Common myeloid progenitor, CD34-positive (primary cell): ENCODE data around the gene ZCCHC24.
A peak's percentile ranks its signal among the peaks of the same experiment; 100 is the strongest.

ENCODE experiments used
- CTCF ChIA-PET: fragments of 350-600 bp; sonication (Branson Sonifier 250); formaldehyde crosslinking; loops from one replicate; lab custom pipeline; 2021; ENCODE audit warnings: antibody characterized with exemption; lab: Charles Lee
- POLR2A ChIA-PET: fragments of 350-600 bp; sonication (Branson Sonifier 250); formaldehyde crosslinking; loops from one replicate; lab custom pipeline; 2021; ENCODE audit warnings: antibody characterized with exemption; lab: Charles Lee
- DNase-seq, 3 donors: peaks; one replicate each; pipeline versions ENCODE4 v3.0.0 to v3.0.0-alpha.2; 2013
- H3K27ac ChIP-seq, 2 experiments: 1 replicate in 1 of 2; 2 replicates in 1 of 2; pipeline ENCODE4 v1.7.0; 2013; ENCODE audit warnings: inconsistent platforms in 2 of 2, low read length in 2 of 2, mild to moderate bottlenecking in 2 of 2, low read depth in 1 of 2, moderate library complexity in 1 of 2; ENCODE audit not compliant: severe bottlenecking in 2 of 2, insufficient read depth in 1 of 2, poor library complexity in 1 of 2
- H3K27me3 ChIP-seq, 5 experiments: replicated peaks in 2 of 5; 1 replicate in 3 of 5; 2 replicates in 2 of 5; pipeline versions ENCODE4 v1.6.1 to v1.7.0; 2013; ENCODE audit warnings: low read length in 4 of 5, mild to moderate bottlenecking in 2 of 5, moderate library complexity in 2 of 5, inconsistent platforms in 1 of 5; ENCODE audit not compliant: insufficient read depth in 5 of 5, control insufficient read depth in 4 of 5
- H3K36me3 ChIP-seq, 4 experiments: 1 replicate in 2 of 4; 2 replicates in 2 of 4; pipeline versions ENCODE4 v1.6.1 to v1.7.0; 2013; ENCODE audit warnings: low read length in 3 of 4, control low read depth in 1 of 4, mild to moderate bottlenecking in 1 of 4; ENCODE audit not compliant: control insufficient read depth in 4 of 4, insufficient read depth in 4 of 4
- H3K4me1 ChIP-seq, 4 experiments: 1 replicate in 3 of 4; 2 replicates in 1 of 4; pipeline versions ENCODE4 v1.6.1 to v1.7.1; 2013; ENCODE audit warnings: low read length in 3 of 4, mild to moderate bottlenecking in 3 of 4, control low read depth in 1 of 4, inconsistent platforms in 1 of 4, moderate library complexity in 1 of 4; ENCODE audit not compliant: control insufficient read depth in 4 of 4, insufficient read depth in 4 of 4; ENCODE audit errors: control extremely low read depth in 1 of 4
- H3K4me3 ChIP-seq, 7 experiments: 1 replicate in 4 of 7; 2 replicates in 3 of 7; pipeline versions ENCODE4 v1.5.1 to v1.7.0; 2013; ENCODE audit warnings: mild to moderate bottlenecking in 7 of 7, low read length in 6 of 7, moderate library complexity in 6 of 7, inconsistent platforms in 2 of 7, low read depth in 2 of 7, control low read depth in 1 of 7; ENCODE audit not compliant: insufficient read depth in 4 of 7, control insufficient read depth in 1 of 7; ENCODE audit errors: extremely low read depth in 1 of 7
- H3K9me3 ChIP-seq, 5 experiments: 1 replicate in 4 of 5; 2 replicates in 1 of 5; pipeline versions ENCODE4 v1.6.1 to v1.7.1; 2013; ENCODE audit warnings: low read length in 4 of 5, mild to moderate bottlenecking in 2 of 5, inconsistent platforms in 1 of 5, low read depth in 1 of 5, moderate library complexity in 1 of 5; ENCODE audit not compliant: control insufficient read depth in 4 of 5, insufficient read depth in 2 of 5; ENCODE audit errors: control extremely low read depth in 1 of 5
- WGBS: methylation state at CpG from one replicate; pipeline ENCODE4 v1.1.5; 2013; ENCODE audit not compliant: insufficient coverage; 5-methylcytosine and 5-hydroxymethylcytosine counted together

Gene ZCCHC24

GRCh38 chr10:79354615-79355014, 90.8 kb downstream of the ZCCHC24 start:
- CTCF ChIA-PET, result interaction anchor here (0.7 to 1.6 kb wide), 4 partner anchors 11 to 20 kb away, joined by 3 to 4 read pairs (median 4); no protein-coding TSS in a partner anchor
- DNase-seq, result no peak
- Histone ChIP-seq H3K27ac (no peak overlapping the region), H3K4me1 (peaks cover 9 to 71% (median 12%) of the 10 kb centered on the region in 4 experiments), H3K36me3 (peaks cover 8 to 68% (median 52%) of the 10 kb centered on the region in 4 experiments), H3K9me3 (no peaks in the 10 kb centered on the region), H3K27me3 (no peaks in the 10 kb centered on the region), H3K4me3 (no peak overlapping the region)
- 100% methylated on average over 4 of the region's 6 CpGs for WGBS
- POLR2A ChIA-PET, result no interaction called here

GRCh38 chr10:79354141-79354540, 91.3 kb downstream of the ZCCHC24 start:
- Histone ChIP-seq H3K4me3 (no peak overlapping the region), H3K9me3 (no peaks in the 10 kb centered on the region), H3K27ac (no peak overlapping the region), H3K27me3 (no peaks in the 10 kb centered on the region), H3K4me1 (peaks cover 9 to 76% (median 13%) of the 10 kb centered on the region in 4 experiments), H3K36me3 (peaks cover 12 to 73% (median 57%) of the 10 kb centered on the region in 4 experiments)
- CTCF ChIA-PET, result interaction anchor here (0.7 to 1.6 kb wide), 4 partner anchors 11 to 20 kb away, joined by 3 to 4 read pairs (median 4); no protein-coding TSS in a partner anchor
- 85% methylated on average over 2 of the region's 3 CpGs for WGBS
- peak in 2 of 3 donors; percentile 23 to 54 for DNase-seq
- POLR2A ChIA-PET, result no interaction called here

GRCh38 chr10:79353726-79354125, 91.7 kb downstream of the ZCCHC24 start:
- CTCF ChIA-PET, result interaction anchor here (1.5 to 1.6 kb wide), 2 partner anchors 12 to 19 kb away, joined by 4 read pairs; no protein-coding TSS in a partner anchor
- Histone ChIP-seq H3K27me3 (no peaks in the 10 kb centered on the region), H3K4me3 (no peak overlapping the region), H3K9me3 (no peaks in the 10 kb centered on the region), H3K4me1 (peaks cover 10 to 80% (median 16%) of the 10 kb centered on the region in 4 experiments), H3K27ac (no peak overlapping the region), H3K36me3 (peaks cover 13 to 77% (median 60%) of the 10 kb centered on the region in 4 experiments)
- 99% methylated on average over 11 of the region's 11 CpGs for WGBS
- no peak for DNase-seq
- POLR2A ChIA-PET, result no interaction called here

GRCh38 chr10:79353000-79353406, 92.4 kb downstream of the ZCCHC24 start:
- Histone ChIP-seq H3K27me3 (no peaks in the 10 kb centered on the region), H3K9me3 (no peaks in the 10 kb centered on the region), H3K36me3 (peaks cover 14 to 83% (median 60%) of the 10 kb centered on the region in 4 experiments), H3K4me3 (no peak overlapping the region), H3K4me1 (peaks cover 13 to 87% (median 23%) of the 10 kb centered on the region in 4 experiments), H3K27ac (no peak overlapping the region)
- DNase-seq, result no peak
- WGBS, result 94% methylated on average over 7 of the region's 8 CpGs
- POLR2A ChIA-PET, result no interaction called here
- CTCF ChIA-PET, result interaction anchor here (1.5 kb wide), 1 partner anchor 18 kb away, joined by 4 read pairs; no protein-coding TSS in a partner anchor

GRCh38 chr10:79352035-79352877, 93.2 kb downstream of the ZCCHC24 start:
- H3K27ac ChIP-seq, result no peak overlapping the region
- H3K4me1 ChIP-seq, result peaks cover 13 to 87% (median 30%) of the 10 kb centered on the region in 4 experiments
- WGBS, result 98% methylated on average over 9 of the region's 11 CpGs
- ChIA-PET POLR2A (no interaction called here), CTCF (no interaction called here)
- H3K4me3 ChIP-seq, result no peak overlapping the region
- peaks cover 14 to 80% (median 60%) of the 10 kb centered on the region in 4 experiments for H3K36me3 ChIP-seq
- no peaks in the 10 kb centered on the region for H3K27me3 ChIP-seq
- no peak for DNase-seq
- H3K9me3 ChIP-seq, result no peaks in the 10 kb centered on the region

GRCh38 chr10:79351332-79351731, 94.1 kb downstream of the ZCCHC24 start:
- H3K27ac ChIP-seq, result no peak overlapping the region
- 95% methylated on average over 10 of the region's 13 CpGs for WGBS
- H3K36me3 ChIP-seq, result peaks cover 14 to 76% (median 60%) of the 10 kb centered on the region in 4 experiments
- DNase-seq, result no peak
- peaks cover 15 to 88% (median 33%) of the 10 kb centered on the region in 4 experiments for H3K4me1 ChIP-seq
- no peaks in the 10 kb centered on the region for H3K27me3 ChIP-seq
- H3K4me3 ChIP-seq, result no peak overlapping the region
- POLR2A ChIA-PET, result interaction anchor here (1.2 kb wide), 1 partner anchor 28 kb away, joined by 4 read pairs; no protein-coding TSS in a partner anchor
- no peaks in the 10 kb centered on the region for H3K9me3 ChIP-seq
- CTCF ChIA-PET, result interaction anchor here (1.5 kb wide), 1 partner anchor 22 kb away, joined by 5 read pairs; no protein-coding TSS in a partner anchor
